ENCODE data around the gene FAM221B.

The FAM221B gene

DNA sequence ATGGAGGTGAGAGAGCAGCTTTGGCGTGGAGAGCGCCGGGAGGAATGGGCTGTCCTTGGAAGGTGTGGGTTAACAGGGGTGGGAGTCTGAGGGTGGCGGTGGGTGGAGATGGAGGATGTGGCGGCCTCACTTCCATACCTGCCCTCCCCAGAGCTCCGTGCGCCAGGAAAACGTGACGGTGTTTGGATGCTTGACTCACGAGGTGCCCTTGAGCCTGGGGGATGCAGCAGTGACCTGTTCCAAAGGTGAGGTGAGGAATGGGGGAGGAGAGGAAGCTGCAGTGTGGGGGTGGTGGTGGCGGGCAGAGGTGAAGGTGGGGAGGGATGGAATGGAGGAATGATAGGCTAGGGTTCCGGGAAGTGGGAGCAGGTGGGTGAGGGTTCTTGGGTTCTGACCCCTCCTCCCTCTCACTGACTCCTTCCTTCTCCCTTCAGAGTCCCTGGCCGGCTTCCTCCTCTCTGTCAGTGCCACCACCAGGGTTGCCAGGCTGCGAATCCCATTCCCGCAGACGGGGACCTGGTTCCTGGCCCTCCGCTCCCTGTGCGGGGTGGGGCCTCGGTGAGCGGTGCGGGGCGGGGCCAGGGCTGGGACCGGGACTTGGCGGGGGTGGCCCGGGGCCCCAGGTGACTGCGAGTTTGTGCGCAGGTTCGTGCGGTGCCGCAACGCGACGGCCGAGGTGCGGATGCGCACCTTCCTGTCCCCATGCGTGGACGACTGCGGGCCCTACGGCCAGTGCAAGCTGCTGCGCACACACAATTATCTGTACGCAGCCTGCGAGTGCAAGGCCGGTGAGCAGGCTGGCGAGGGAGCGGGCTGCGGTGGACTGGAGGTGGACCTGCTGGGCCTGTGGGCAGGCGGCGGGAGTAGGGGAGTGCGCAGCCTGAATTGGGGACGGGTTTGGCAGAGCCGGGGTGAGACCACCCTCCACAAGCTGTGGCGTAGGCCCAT, 17.6 kb upstream of the FAM221B start:
- no peak for DNase-seq

DNA sequence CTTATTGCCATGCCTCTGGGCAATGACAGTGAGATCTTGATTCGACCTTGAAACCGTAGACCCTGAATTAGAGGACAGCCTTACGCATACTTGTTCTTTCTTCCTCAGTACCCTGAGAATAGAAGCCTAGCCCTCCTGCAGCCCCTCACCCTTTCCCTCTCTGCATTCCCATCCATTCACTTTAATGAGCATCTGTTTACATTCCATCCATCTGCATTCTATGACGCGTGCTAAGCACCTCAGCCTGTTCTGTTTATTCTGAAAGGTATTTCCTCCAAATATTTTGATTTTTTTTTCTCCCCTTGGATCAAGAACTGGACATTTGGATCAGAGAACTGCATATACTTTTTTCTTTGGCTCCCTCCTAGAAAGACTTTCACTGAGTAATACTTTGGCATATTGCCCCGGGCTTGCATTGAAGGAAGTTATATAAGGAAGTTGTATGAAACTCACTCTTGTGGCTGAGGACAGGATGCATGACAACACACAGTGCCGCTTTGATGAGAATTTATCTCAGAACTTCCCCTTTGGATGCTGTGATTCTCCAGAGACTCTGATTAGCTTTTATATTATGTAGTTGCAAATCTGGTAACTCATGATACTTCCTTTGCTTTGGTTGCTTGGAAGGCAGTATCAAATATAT, 16.2 kb upstream of the FAM221B start:
- DNase-seq = peak; percentile 34

DNA sequence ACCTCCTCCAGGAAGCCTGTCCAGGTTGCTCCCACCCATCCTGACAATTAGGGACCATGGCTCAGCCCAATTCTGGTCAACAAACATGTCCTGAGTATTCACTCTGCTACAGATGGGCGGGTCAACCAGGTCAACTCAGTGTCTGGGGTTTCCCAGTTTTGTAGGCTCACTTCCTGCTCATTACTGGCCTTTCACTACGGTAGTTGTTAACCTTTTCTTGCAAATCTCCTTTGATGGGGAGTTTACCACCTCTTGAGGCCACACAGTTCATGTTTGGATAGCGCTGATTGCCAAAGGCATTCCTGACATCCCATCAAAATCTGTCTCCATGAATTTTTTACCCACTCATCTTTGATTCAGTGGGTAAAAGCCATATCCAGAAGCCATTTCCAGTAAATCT, 14.3 kb upstream of the FAM221B start:
- no peak for DNase-seq

DNA sequence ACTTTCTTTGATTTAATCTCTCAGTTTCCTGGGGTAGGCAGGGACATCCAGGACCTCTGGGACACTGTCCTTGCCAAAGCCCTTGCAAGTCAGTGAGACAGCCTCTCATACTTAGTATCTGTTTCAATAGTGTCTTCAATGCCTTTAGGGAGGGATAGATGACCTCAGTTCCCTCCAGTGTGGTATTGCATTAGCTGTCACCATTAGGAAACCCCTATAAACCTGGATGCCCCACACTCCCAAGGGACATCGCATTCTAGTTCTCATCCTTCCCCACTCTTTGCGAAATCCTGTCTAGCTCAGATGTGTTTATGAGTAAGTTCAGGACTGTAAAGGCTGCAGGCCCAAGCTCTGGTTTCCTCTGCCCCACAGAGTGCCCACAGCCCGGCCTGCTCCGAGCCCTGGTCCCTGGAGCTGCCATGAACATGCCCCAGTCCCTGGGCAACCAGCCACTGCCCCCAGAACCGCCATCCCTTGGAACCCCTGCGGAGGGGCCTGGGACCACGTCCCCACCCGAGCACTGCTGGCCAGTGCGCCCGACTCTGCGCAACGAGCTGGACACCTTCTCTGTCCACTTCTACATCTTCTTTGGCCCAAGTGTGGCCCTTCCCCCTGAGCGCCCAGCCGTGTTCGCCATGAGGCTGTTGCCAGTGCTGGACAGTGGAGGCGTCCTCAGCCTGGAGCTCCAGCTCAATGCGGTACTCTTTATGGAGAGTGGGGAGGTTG, 13.7 kb upstream of the FAM221B start:
- no peak for DNase-seq

DNA sequence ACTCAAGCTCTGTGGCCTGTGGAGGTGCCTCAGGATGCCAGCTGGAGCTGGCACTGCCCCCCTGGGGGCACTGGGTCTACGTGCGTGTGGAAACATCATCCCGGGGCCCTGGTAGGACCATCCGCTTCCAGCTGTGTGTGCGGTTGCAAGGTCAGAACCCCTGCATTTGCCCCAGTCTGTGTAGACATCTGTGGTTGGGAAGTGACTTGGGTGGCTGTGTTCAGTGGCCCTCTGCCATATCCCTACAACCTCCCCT, 13.0 kb upstream of the FAM221B start:
- no peak for DNase-seq

DNA sequence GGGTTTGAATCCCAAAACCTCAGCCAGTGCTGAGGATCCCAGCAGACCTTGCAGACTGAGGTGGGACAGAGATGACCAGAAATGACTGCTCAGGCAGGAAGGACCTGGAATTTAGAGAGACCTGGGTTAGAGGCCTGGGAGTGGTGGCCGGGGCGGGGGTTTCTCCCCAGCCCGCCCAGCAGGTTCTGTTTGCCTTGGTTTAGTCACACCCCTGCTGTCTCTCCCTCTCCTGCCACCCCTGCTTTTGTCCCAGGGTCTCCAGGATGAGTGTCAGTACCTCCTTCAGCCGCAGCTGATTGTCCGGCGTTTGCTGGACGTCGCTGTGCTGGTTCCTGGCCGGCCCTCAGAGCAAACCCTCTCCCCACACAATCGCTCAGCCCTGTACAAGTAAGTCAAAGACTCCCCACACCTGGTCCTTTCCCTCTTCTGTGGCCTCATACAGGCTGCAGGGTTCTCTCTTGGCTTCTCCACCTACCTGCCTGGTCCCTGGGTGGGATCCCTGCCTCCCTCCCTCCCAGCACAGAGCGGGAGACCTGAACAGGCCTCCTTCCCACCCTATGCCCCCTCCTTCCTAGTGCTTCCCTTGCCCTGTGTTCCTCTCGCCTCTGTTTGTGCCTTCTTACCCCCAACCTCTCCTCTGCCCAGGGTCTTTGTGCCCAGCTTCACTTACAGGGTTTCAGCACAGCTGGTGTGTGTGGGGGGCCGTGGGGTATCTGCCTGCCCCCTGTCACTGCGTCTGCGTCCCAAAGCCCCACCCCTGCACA, 12.5 kb upstream of the FAM221B start:
- DNase-seq = no peak

DNA sequence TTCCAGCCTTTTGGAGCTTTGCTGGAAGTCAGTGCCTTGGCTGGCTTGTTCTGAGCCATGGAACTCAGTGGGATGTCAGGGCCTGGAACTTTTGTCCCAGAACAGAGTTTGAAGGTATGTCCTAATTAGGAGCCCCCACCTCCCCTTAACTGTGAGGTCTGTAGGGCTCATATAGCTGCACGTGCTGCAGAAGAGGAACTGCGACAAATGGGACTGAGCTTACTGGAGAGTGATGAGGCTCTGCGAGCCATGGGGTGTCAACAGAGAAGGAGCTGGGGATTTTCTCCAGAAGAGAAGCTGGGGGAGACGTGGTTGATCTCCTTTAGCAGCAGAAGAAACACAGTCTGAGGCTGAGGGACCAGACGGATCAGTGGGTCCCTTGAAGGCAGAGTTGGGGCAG, 11.4 kb upstream of the FAM221B start:
- DNase-seq = no peak

DNA sequence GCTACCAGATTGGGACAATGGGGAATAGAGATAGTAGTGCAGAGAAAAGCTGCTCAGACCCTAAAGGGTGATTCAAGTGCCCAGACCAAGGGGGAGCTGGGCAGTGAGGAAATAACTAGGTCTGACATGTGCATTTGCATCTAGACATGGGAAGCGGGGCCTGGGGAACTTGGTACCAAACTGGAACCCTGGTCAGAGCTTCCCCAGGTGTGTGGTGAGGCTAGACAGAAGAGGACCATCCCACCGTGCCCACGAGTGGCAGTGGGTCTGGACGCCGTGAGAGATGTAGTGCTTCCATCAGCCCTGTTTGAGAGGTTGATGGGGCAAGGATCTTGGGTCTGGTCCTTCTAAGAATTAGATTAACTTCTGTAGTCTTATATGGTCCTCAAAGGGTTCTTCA, 8.1 kb upstream of the FAM221B start:
- DNase-seq = no peak

DNA sequence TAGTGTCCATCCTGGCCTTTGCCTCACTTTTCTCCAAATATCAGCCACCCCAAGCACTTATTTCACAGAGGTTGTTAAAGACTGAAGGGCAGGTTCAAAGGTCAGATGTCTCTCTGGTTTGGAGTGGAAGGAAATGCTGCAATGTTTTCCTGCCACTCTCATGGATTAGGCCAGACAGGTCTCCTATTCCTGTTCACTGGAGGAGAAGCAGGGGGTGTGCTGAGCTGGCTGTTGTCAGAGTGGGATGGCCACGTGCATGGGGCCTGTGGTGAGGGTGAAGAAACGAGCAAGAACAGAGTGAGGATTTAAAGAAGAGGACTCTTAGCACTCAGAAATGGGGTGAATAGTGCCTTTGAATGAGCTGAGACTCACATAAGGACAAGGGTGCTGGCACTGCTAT, 7.2 kb upstream of the FAM221B start:
- DNase-seq = no peak

DNA sequence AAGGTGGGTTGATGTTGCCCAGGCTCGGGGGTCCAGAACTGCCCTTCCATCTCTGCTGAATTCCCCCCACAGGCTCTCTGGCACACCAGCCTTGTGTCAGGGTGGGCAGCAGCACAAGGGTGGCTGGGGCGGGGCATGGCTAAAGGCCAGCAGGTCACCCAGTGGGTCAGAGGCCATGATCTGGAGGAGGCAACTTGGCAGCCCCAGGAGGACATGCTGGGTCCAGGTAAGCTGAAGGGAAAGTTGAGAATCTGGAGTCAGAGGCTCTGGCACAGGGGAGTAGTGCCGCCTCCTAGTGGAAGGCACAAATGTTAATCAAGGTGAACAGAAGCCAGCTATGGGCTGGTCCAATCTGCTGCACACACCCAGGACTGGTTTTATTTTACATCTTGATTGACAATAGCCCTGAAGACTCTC, 6.7 kb upstream of the FAM221B start:
- DNase-seq = no peak

DNA sequence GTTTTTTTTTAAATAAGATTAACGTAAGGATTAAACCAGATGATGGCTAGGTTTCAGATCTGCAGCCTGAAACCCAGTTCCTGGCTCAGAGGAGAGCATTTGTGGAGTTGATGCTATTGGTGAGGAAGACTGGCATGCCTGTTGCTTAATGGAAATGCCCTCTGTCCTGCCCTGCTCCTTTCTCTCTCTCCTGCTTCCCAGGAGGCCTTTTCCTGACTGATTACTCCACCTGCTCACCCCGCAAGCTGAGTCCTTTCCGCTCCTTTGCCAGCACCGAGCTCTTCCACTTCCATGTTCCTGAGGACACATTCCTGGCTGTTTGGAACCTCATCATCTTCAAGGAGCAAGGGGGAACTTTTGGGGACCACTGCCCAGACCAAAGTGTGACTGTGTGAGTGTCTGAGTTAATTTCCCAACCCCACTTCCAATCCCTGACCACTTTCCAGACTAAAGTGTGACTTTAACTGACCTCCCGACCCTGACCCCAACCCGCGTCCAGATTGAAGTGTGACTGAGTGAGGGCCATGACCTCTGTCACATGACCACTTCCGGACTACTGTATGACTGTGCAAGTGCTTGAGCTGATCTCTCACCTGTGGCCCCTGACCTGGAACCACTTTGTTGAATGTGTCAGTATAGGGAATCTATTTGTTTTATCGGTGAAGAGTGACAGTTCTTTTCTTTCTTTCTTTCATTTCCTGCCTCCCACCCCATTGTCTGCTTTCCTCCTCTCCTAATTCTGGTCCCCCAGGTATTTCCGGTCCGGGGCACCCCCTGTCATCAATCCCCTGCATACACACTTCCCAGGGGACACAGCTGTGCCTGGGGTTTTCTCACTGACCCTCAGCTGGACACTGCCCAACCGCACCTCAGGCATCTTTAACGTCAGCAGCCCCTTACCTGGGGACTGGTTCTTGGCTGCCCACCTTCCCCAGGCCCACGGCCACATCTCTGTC, 6.0 kb upstream of the FAM221B start:
- no peak for DNase-seq

DNA sequence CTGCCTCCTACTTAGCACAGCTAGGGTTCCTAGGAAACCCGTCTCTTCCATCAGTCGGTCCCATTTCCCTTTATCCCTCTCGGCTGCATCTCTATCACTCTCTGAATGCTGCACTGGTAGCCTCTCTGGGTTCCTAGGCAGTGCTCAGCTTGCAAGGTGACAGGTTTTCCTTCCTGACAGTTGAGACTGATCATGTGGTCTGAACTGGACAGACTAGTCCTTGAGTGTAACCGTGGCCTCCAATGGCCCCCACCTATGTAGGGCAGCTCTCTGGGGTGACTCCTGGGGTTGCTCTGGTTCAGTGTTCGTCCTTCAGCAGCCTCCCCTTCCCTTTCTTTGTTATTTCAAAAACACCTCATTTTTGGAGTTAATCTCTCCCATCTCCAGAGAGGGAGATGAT, 4.3 kb upstream of the FAM221B start:
- no peak for DNase-seq

DNA sequence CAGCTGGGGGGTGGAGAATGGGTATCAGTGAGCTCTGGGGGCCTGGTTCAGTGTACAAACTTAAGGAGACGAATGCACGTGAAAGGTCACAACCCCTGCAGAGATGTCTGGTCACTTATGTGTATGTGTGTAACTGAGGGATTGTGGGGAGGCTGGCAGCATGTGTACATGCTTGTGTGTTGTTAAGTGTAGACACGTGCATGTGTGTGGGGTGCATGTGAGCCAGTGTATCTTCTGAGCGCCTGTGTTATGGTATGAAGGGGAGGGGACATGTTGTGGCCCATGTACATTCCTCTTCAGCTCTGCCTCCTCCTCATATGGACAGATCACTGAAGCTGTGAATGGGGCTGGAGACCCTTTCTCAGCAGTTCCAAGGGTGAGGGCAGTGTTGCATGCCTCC, 2.5 kb upstream of the FAM221B start:
- no peak for DNase-seq

DNA sequence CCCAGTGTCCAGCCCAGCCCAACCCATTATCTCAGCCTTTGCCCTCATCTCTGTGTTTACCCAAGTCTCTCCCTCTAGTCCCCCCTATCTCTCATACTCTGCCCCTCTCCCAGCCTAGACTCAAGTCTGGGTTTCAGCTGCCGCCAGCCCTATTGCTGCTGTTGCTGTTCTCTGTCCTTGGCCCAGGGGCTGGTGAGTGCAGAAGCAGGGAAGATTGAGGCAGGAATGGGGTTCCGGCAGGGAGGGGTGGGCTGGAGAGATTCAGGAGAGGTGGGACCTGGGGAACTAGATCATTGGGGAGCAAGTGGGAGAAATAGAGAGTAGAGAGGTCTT, 1.2 kb upstream of the FAM221B start:
- DNase-seq = no peak

DNA sequence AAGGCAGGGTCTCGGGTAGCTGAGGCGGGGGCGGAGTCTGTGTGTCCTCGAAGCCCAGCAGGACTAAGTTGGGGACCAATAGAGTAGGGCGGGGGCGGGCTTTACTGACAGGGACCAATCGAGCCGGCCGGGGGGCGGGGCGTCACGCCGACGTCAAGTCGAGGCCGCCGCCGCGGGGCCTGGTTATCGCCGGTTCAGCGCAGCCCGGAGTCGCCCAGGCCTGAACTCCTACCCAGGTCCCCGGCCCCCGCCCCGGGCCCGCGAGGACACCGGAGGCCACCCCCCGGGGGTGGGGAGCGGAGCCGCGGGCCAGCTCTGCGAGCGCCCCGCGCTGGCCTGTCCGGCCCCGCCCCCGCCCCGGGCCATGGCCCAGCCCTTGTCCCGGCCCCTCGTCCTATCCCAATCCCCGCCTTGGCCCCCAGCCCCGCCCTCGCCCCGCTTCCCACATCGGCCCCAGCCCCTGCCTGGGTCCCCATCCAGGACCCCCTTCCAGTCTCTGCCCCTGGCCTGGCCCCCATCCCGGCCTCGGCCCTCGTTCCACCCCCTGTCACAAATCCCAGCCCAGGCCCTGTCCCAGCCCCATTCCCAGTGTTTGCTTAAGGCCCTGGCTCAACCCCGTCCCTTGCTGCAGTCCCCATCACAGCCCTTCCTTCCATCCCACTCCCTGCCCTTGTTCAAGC, 692 bp upstream of the FAM221B start, which contains the start of gene TMEM8B:
Gene TMEM8B (plus strand): TSS at position 145 of the 680 bp plus-strand sequence. CDS start 220 bp downstream, at position 365.
- DNase-seq = peak; percentile 88

DNA sequence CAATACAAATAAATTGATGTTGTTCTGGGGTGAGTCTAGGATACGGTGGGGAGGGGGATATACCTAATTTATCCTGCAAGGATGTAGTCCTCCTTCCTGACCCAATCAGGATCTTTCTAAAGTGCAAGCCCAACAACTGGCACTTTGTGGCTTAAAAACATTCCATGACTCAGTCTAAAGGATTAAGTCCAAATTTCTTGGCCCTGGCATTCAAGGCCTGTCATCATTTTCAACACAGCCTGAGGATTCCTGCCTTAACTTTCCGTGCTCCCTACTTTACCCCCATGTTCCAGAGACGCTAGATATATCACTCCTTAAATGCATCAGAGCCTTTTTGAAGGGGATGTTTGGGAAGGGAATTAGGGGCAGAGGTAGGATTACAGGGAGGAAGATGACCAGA, 1.0 kb downstream of the FAM221B start:
- DNase-seq = no peak

DNA sequence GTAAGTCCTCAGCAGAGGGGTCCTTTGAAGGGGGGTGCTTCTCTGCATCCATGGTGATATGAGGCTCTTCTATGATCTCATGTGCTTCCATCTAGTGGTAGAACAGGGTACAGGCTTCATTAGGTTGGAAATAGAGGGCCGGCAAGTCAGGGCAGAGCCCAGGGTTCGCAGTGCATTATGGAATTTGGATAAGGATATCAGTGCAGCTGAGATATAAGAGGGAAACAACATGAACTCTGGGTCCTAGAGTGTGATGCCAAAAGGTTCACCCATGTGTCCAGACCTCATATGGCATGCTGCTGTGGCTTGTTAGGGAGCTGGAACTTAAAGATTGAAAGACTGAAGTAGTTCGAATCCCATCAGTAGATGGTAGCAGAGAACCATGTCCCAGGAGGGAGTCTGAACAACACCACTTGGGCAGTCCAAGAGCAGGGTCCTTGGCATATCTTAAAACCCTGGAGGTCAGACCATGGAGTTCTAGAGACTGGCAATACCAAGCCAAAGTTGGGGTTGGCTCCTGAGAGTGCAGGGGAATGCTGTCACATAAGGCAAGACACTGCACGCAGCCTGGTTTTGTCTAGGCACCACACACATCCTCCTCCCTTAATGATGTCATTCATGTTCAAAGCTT, 2.3 kb downstream of the FAM221B start:
- peak; percentile 84 for DNase-seq

DNA sequence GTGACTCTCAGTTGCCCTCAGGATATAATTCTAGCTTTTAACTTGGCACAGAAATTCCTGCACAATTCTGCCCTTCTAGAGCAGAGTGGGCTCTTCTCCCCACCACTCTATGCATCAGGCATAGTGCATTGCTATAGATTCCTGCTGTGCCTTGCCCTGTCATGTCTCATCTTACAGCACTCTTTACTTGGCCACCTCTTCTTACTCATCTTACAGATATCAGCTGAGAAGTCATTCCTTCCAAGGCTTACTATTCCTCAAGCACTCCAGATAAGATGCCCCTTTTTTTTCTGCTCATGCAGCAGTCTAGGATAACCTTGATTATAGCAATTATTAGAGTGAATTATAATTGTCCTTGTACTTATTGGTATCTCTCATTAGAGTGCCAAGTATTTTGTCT, 5.6 kb downstream of the FAM221B start:
- no peak for DNase-seq

DNA sequence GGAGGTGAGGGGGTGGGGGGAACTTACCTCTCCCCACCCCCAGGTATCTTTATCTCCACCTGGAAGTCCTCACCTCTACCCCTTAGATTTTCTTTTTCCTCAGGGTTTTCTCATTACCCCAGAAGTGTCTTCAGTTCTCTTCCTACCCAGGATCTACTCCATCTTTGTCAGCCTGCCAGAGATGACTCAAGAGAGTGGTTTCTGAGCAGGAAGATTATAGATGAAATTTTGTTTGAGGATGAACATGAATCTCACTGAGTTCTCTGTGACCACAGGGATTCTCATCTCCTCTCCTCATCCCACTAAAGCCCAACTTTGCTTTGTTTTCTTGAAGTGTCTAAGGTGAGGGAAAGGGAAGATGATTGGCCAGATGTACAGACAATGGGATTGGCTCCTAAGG, 8.5 kb downstream of the FAM221B start:
- DNase-seq = no peak

DNA sequence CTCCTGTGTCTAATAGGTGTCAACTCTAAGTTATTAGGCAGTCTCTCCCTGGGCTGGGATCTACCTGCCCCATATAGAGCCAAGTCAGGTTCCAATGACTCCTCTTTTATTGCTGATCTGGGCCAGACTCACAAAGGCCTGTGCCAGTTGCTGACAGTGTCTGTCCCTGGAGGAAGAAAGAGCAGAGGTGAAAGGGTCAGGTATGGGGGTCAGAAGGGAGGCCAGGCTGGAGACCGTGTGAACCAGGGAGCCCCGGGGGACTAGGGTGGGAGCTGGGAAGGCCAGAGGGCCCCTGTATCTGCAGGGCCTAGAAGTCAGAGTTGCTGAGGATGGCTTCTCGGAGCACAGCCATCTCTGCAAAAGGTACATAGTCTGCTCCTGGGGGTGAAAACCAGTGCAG, 10.2 kb downstream of the FAM221B start:
- DNase-seq = no peak

DNA sequence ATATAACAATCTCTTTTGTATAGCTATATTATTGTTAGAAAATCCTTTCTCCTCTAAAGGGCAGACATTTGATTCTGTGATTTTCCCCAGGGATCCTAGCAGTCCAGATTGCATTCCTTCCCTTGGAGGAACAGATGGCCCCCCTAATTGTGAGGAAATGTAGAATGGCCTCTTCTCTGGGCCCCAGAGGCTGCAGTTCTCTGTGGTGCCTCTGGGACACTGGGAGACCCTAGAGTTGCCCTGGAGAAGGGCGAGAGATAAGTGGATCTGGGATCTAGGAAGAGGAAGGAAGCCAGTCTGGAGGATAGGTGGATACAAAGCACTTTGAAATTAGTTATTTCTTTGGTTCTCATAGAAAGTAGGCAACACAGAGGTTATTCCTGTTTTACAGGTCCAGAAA, 11.8 kb downstream of the FAM221B start:
- DNase-seq = peak; percentile 51
